HEK293 (cell line): ENCODE data around the gene DOCK4.

Experiments used
- CTCF ChIA-PET: fragments of 350-600 bp; formaldehyde crosslinking; extraction: SDS; loops from one replicate; lab custom pipeline; 2021; ENCODE audit warnings: antibody characterized with exemption; lab: Yijun Ruan, JAX
- POLR2A ChIA-PET: fragments of 300-600 bp; formaldehyde crosslinking; extraction: SDS; loops from one replicate; lab custom pipeline; 2020; ENCODE audit warnings: antibody characterized with exemption, inconsistent platforms; lab: Yijun Ruan, JAX
- H3K27ac ChIP-seq: fragments of 200-500 bp; sonication (Bioruptor generic); 2 replicates; pipeline ENCODE4 v1.5.1; 2014; ENCODE audit warnings: low read depth, low read length, control low read depth, inconsistent platforms; ENCODE audit errors: extremely low read depth
- H3K36me3 ChIP-seq, 2 experiments: fragments of 200-500 bp in 1 of 2; sonication (Bioruptor generic) in 1 of 2; 1 replicate in 1 of 2; 2 replicates in 1 of 2; pipeline ENCODE4 v1.5.1; 2014 to 2017; ENCODE audit warnings: inconsistent platforms in 2 of 2, low read length in 2 of 2; ENCODE audit not compliant: control insufficient read depth in 2 of 2, insufficient read depth in 1 of 2
- H3K4me1 ChIP-seq: fragments of 200-500 bp; sonication (Bioruptor generic); 2 replicates; pipeline ENCODE4 v1.5.1; 2014; ENCODE audit warnings: mild to moderate bottlenecking, low read length, inconsistent platforms; ENCODE audit not compliant: control insufficient read depth, insufficient read depth
- H3K4me3 ChIP-seq: 2 replicates; pipeline ENCODE4 v1.5.1; 2011; ENCODE audit warnings: low read depth, mild to moderate bottlenecking, control low read depth, low read length, moderate library complexity
- H3K9me3 ChIP-seq: fragments of 200-500 bp; sonication (Bioruptor generic); 2 replicates; pipeline ENCODE4 v1.5.1; 2014; ENCODE audit warnings: low read depth, low read length, inconsistent platforms; ENCODE audit not compliant: control insufficient read depth, insufficient read depth
- MEIS1 ChIP-seq: sonication (generic); formaldehyde crosslinking; IDR thresholded peaks from 2 replicates; pipeline ENCODE4 v1.8.1; 2022; ENCODE audit warnings: missing genetic modification reagents, mild to moderate bottlenecking, borderline replicate concordance
- PRDM1 ChIP-seq: fragments of 450-650 bp; formaldehyde crosslinking; IDR thresholded peaks from 2 replicates; pipeline ENCODE4; 2016; ENCODE audit warnings: missing biosample characterization, missing genetic modification characterization
- SETDB1 ChIP-seq: IDR thresholded peaks from one replicate; pipeline ENCODE4 v1.6.1; 2017; ENCODE audit warnings: mild to moderate bottlenecking, low read length, moderate library complexity, mixed read lengths; ENCODE audit not compliant: insufficient read length
- ZBTB49 ChIP-seq: fragments of 450-650 bp; formaldehyde crosslinking; IDR thresholded peaks from 2 replicates; pipeline ENCODE4 v1.5.1; 2016; ENCODE audit warnings: missing biosample characterization, missing genetic modification characterization, low read depth
- ZFP37 ChIP-seq: fragments of 450-650 bp; formaldehyde crosslinking; IDR thresholded peaks from 2 replicates; pipeline ENCODE4 v1.5.1; 2016; ENCODE audit warnings: missing biosample characterization, missing genetic modification characterization
- ZNF148 ChIP-seq: fragments of 450-650 bp; formaldehyde crosslinking; IDR thresholded peaks from 2 replicates; pipeline ENCODE4 v1.5.0; 2017; ENCODE audit warnings: missing biosample characterization, missing genetic modification characterization, borderline replicate concordance
- ZNF280D ChIP-seq: fragments of 450-650 bp; formaldehyde crosslinking; IDR thresholded peaks from 2 replicates; pipeline ENCODE4 v1.5.1; 2016; ENCODE audit warnings: missing biosample characterization, missing genetic modification characterization
- ZNF398 ChIP-seq: fragments of 450-650 bp; formaldehyde crosslinking; IDR thresholded peaks from 2 replicates; pipeline ENCODE4 v1.5.1; 2017; ENCODE audit warnings: missing biosample characterization, missing genetic modification characterization
- ZNF426 ChIP-seq: fragments of 450-650 bp; formaldehyde crosslinking; IDR thresholded peaks from 2 replicates; pipeline ENCODE4 v1.5.1; 2017; ENCODE audit warnings: missing biosample characterization, missing genetic modification characterization, mild to moderate bottlenecking, inconsistent platforms, moderate library complexity
- ZNF449 ChIP-seq: fragments of 450-650 bp; formaldehyde crosslinking; IDR thresholded peaks from 2 replicates; pipeline ENCODE4 v1.5.1; 2017; ENCODE audit warnings: missing biosample characterization, mild to moderate bottlenecking, missing genetic modification characterization, moderate library complexity
- ZNF518A ChIP-seq: fragments of 450-650 bp; formaldehyde crosslinking; conservative IDR thresholded peaks from 2 replicates; pipeline ENCODE4 v1.5.1; 2016; ENCODE audit warnings: low read depth, missing biosample characterization, missing genetic modification characterization
- ZNF558 ChIP-seq: fragments of 450-650 bp; formaldehyde crosslinking; IDR thresholded peaks from 2 replicates; pipeline ENCODE4 v1.5.1; 2016; ENCODE audit warnings: missing biosample characterization, missing genetic modification characterization
- ZNF621 ChIP-seq: fragments of 450-650 bp; formaldehyde crosslinking; IDR thresholded peaks from 2 replicates; pipeline ENCODE4 v1.5.1; 2017; ENCODE audit warnings: missing biosample characterization, missing genetic modification characterization
- ZSCAN5A ChIP-seq: fragments of 450-650 bp; formaldehyde crosslinking; IDR thresholded peaks from 2 replicates; pipeline ENCODE4 v1.5.1; 2016; ENCODE audit warnings: missing biosample characterization, missing genetic modification characterization
- ZXDB ChIP-seq: fragments of 450-650 bp; formaldehyde crosslinking; IDR thresholded peaks from 2 replicates; pipeline ENCODE4 v1.5.1; 2016; ENCODE audit warnings: missing biosample characterization, missing genetic modification characterization

Gene DOCK4

GRCh38 chr7:111829221-111829620 is 377.0 kb downstream of the DOCK4 start:
- Histone ChIP-seq H3K36me3 (no peaks in the 10 kb centered on the region), H3K4me1 (no peaks in the 10 kb centered on the region), H3K9me3 (no peaks in the 10 kb centered on the region), H3K27ac (no peak overlapping the region), H3K4me3 (no peak overlapping the region)
- TF ChIP-seq ZXDB (tag by site-specific recombination) (no peak), ZNF621 (tag by site-specific recombination) (no peak), ZNF398 (tag by site-specific recombination) (no peak), MEIS1 (no peak), ZNF426 (tag by site-specific recombination) (no peak), ZNF449 (tag by site-specific recombination) (no peak), PRDM1 (no peak), ZBTB49 (tag by site-specific recombination) (no peak), ZNF558 (tag by site-specific recombination) (no peak), SETDB1 (no peak), ZNF518A (no peak)
- POLR2A ChIA-PET: no interaction called here
- CTCF ChIA-PET: no interaction called here

GRCh38 chr7:111827863-111828504 is 378.2 kb downstream of the DOCK4 start:
- no peaks in the 10 kb centered on the region for H3K4me1 ChIP-seq
- ChIA-PET CTCF (no interaction called here), POLR2A (no interaction called here)
- no peaks in the 10 kb centered on the region for H3K36me3 ChIP-seq
- H3K27ac ChIP-seq: no peak overlapping the region
- no peak overlapping the region for H3K4me3 ChIP-seq
- H3K9me3 ChIP-seq: no peaks in the 10 kb centered on the region
- no peak for TF ChIP-seq ZXDB (tag by site-specific recombination)
- TF ChIP-seq ZNF280D (tag by site-specific recombination): no peak
- no peak for TF ChIP-seq ZSCAN5A (tag by site-specific recombination)
- no peak for TF ChIP-seq ZNF148
- TF ChIP-seq ZFP37: no peak
